OCI-LY1 (cell line): Measurements from ENCODE around the gene TRANK1.

Source experiments
- H2AFZ ChIP-seq: fragments of 200-600 bp; sonication (generic), shearing (Covaris generic); 2 replicates; pipeline ENCODE4 v1.6.0; 2014; ENCODE audit warnings: antibody characterized with exemption, mild to moderate bottlenecking, low read length
- H3F3A ChIP-seq: fragments of 200-600 bp; sonication (generic), shearing (Covaris generic); 2 replicates; pipeline ENCODE4 v1.6.0; 2014; ENCODE audit warnings: mild to moderate bottlenecking, antibody characterized with exemption, low read length, moderate library complexity; ENCODE audit not compliant: insufficient read depth
- H3K27ac ChIP-seq: fragments of 200-600 bp; sonication (generic); 2 replicates; pipeline ENCODE4 v1.5.1; 2014; ENCODE audit warnings: low read length, mixed run types, mild to moderate bottlenecking, low read depth; ENCODE audit not compliant: poor library complexity, severe bottlenecking
- H3K27me3 ChIP-seq: fragments of 200-600 bp; sonication (generic); 2 replicates; pipeline ENCODE4 v1.6.0; 2014; ENCODE audit warnings: antibody characterized with exemption, mild to moderate bottlenecking, low read length, moderate library complexity; ENCODE audit not compliant: insufficient read depth
- H3K36me3 ChIP-seq: fragments of 200-600 bp; sonication (generic); 2 replicates; pipeline ENCODE4 v1.6.1; 2014; ENCODE audit warnings: mild to moderate bottlenecking, antibody characterized with exemption, low read length, moderate library complexity, mixed read lengths; ENCODE audit not compliant: insufficient read depth
- H3K4me1 ChIP-seq: fragments of 200-600 bp; sonication (generic); 2 replicates; pipeline ENCODE4 v1.5.1; 2014; ENCODE audit warnings: mild to moderate bottlenecking, low read length, moderate library complexity; ENCODE audit not compliant: insufficient read depth, severe bottlenecking
- H3K4me2 ChIP-seq: fragments of 200-600 bp; sonication (generic), shearing (Covaris generic); 2 replicates; pipeline ENCODE4 v1.6.1; 2014; ENCODE audit warnings: low read length
- H3K4me3 ChIP-seq: fragments of 200-600 bp; sonication (generic); 2 replicates; pipeline ENCODE4 v1.5.1; 2014; ENCODE audit warnings: low read length, low read depth, mild to moderate bottlenecking, mixed read lengths; ENCODE audit not compliant: poor library complexity, severe bottlenecking
- H3K79me2 ChIP-seq: fragments of 200-600 bp; shearing (Covaris generic); 2 replicates; pipeline ENCODE4 v1.6.1; 2016; ENCODE audit warnings: mixed run types, low read length, mixed read lengths; ENCODE audit not compliant: insufficient read depth
- H3K9ac ChIP-seq: fragments of 200-600 bp; sonication (generic), shearing (Covaris generic); 2 replicates; pipeline ENCODE4 v1.6.1; 2014; ENCODE audit warnings: mild to moderate bottlenecking, low read length, mixed read lengths
- H3K9me2 ChIP-seq: fragments of 200-600 bp; sonication (generic), shearing (Covaris generic); 2 replicates; pipeline ENCODE4 v1.6.1; 2014; ENCODE audit warnings: low read depth, mild to moderate bottlenecking, low read length, mixed read lengths
- H3K9me3 ChIP-seq: fragments of 200-600 bp; shearing (Covaris generic); 2 replicates; pipeline ENCODE4 v1.6.1; 2014; ENCODE audit warnings: low read length, mixed read lengths
- H4K20me1 ChIP-seq: fragments of 200-600 bp; sonication (generic), shearing (Covaris generic); 2 replicates; pipeline ENCODE4 v1.6.0; 2016; ENCODE audit warnings: mild to moderate bottlenecking, low read length; ENCODE audit not compliant: insufficient read depth
- CTCF ChIP-seq: fragments of 200-600 bp; sonication (generic), shearing (Covaris generic); IDR thresholded peaks from 2 replicates; pipeline ENCODE4 v1.5.1; 2017; ENCODE audit warnings: mild to moderate bottlenecking, antibody characterized with exemption, low read length, moderate library complexity, mixed read lengths
- EZH2 ChIP-seq: fragments of 200-600 bp; sonication (generic), shearing (Covaris generic); IDR thresholded peaks from 2 replicates; pipeline ENCODE4 v1.8.0; 2017; ENCODE audit warnings: borderline replicate concordance, mixed run types, mild to moderate bottlenecking, antibody characterized with exemption, low read length, moderate library complexity, mixed read lengths

Gene TRANK1

GRCh38 chr3:36941658-36942057 is 3.2 kb downstream of the TRANK1 start:
- no peaks in the 10 kb centered on the region for H3F3A ChIP-seq
- no peak overlapping the region for H3K27ac ChIP-seq
- no peaks in the 10 kb centered on the region for H4K20me1 ChIP-seq
- H3K27me3 ChIP-seq = no peaks in the 10 kb centered on the region
- H3K79me2 ChIP-seq = peaks cover 12% of the 10 kb centered on the region
- H3K36me3 ChIP-seq = no peaks in the 10 kb centered on the region
- no peak overlapping the region for H3K4me3 ChIP-seq
- H3K9ac ChIP-seq = no peak overlapping the region
- H3K9me3 ChIP-seq = peaks cover under 1% of the 10 kb centered on the region; the same call in 1 of the 2 replicates
- no peak overlapping the region for H3K4me2 ChIP-seq
- TF ChIP-seq CTCF (no peak), EZH2 (no peak)
- H2AFZ ChIP-seq = no peak overlapping the region
- H3K9me2 ChIP-seq = no peaks in the 10 kb centered on the region
- H3K4me1 ChIP-seq = peaks cover 23% of the 10 kb centered on the region

GRCh38 chr3:36941162-36941561 is 3.7 kb downstream of the TRANK1 start:
- TF ChIP-seq EZH2 (no peak), CTCF (no peak)
- Histone ChIP-seq H3K27me3 (no peaks in the 10 kb centered on the region), H3K27ac (no peak overlapping the region), H3K9me2 (no peaks in the 10 kb centered on the region), H4K20me1 (no peaks in the 10 kb centered on the region), H3K79me2 (peaks cover 12% of the 10 kb centered on the region), H2AFZ (no peak overlapping the region), H3F3A (no peaks in the 10 kb centered on the region), H3K4me2 (no peak overlapping the region), H3K9me3 (no peaks in the 10 kb centered on the region), H3K4me1 (peaks cover 23% of the 10 kb centered on the region), H3K9ac (no peak overlapping the region), H3K36me3 (no peaks in the 10 kb centered on the region), H3K4me3 (no peak overlapping the region)

GRCh38 chr3:36937492-36937891 is 7.4 kb downstream of the TRANK1 start:
- no peak overlapping the region for H3K4me3 ChIP-seq
- H3K4me2 ChIP-seq = no peak overlapping the region
- TF ChIP-seq EZH2 (no peak), CTCF (no peak)
- no peaks in the 10 kb centered on the region for H3K36me3 ChIP-seq
- no peaks in the 10 kb centered on the region for H3K27me3 ChIP-seq
- no peaks in the 10 kb centered on the region for H4K20me1 ChIP-seq
- H3K4me1 ChIP-seq = peaks cover 18% of the 10 kb centered on the region
- H3F3A ChIP-seq = no peaks in the 10 kb centered on the region
- H3K27ac ChIP-seq = no peak overlapping the region
- H2AFZ ChIP-seq = no peak overlapping the region
- H3K9ac ChIP-seq = no peak overlapping the region
- H3K9me2 ChIP-seq = no peaks in the 10 kb centered on the region
- no peaks in the 10 kb centered on the region for H3K9me3 ChIP-seq
- peaks cover 1% of the 10 kb centered on the region; the same call in 1 of the 2 replicates for H3K79me2 ChIP-seq
